Measurements from ENCODE around the gene ERC2.

Gene ERC2

DNA sequence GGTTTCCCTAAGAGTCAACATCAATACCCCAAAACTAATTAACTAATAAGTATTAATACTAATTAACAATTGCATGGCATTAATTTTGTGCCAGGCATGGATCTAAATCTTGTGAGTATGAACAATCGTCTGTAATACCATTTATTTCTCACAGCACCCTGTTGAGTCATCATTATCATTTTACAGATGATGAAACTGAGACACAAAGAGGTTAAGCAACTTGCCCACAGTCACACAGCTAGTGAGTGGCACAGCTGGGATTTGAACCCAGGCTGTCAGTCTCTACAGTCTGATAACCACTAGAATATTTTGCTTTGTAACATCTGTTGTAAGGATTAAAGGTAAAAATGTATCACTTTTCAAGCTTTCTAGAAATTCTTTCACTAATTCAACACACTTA lies 557.7 kb downstream of the ERC2 start:
- Histone ChIP-seq H3K36me3 (ENCODE audit: insufficient read depth, low read length) (no peaks in the 10 kb centered on the region), H3K4me1 (ENCODE audit: insufficient read depth, low read length, severe bottlenecking) (no peaks in the 10 kb centered on the region), H3F3A (ENCODE audit: insufficient read depth, low read length) (no peaks in the 10 kb centered on the region), H3K9ac (ENCODE audit: low read length) (no peak overlapping the region), H2AFZ (ENCODE audit: low read length) (no peak overlapping the region), H3K79me2 (ENCODE audit: insufficient read depth, low read length) (no peaks in the 10 kb centered on the region), H3K4me2 (ENCODE audit: low read length) (no peak overlapping the region), H3K27ac (ENCODE audit: low read depth, low read length, poor library complexity, severe bottlenecking) (no peak overlapping the region), H3K9me2 (ENCODE audit: low read depth, low read length) (no peaks in the 10 kb centered on the region), H3K9me3 (ENCODE audit: low read length) (no peaks in the 10 kb centered on the region), H4K20me1 (ENCODE audit: insufficient read depth, low read length) (no peaks in the 10 kb centered on the region), H3K4me3 (ENCODE audit: low read depth, low read length, poor library complexity, severe bottlenecking) (no peak overlapping the region), H3K27me3 (ENCODE audit: insufficient read depth, low read length) (no peaks in the 10 kb centered on the region)
- TF ChIP-seq, protein P1, sequence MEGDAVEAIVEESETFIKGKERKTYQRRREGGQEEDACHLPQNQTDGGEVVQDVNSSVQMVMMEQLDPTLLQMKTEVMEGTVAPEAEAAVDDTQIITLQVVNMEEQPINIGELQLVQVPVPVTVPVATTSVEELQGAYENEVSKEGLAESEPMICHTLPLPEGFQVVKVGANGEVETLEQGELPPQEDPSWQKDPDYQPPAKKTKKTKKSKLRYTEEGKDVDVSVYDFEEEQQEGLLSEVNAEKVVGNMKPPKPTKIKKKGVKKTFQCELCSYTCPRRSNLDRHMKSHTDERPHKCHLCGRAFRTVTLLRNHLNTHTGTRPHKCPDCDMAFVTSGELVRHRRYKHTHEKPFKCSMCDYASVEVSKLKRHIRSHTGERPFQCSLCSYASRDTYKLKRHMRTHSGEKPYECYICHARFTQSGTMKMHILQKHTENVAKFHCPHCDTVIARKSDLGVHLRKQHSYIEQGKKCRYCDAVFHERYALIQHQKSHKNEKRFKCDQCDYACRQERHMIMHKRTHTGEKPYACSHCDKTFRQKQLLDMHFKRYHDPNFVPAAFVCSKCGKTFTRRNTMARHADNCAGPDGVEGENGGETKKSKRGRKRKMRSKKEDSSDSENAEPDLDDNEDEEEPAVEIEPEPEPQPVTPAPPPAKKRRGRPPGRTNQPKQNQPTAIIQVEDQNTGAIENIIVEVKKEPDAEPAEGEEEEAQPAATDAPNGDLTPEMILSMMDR (IDR thresholded peaks at IDR 0.05; ENCODE audit: low read length): no peak
- no peak for TF ChIP-seq EZH2 (IDR thresholded peaks at IDR 0.05; ENCODE audit: borderline replicate concordance, low read length)

DNA sequence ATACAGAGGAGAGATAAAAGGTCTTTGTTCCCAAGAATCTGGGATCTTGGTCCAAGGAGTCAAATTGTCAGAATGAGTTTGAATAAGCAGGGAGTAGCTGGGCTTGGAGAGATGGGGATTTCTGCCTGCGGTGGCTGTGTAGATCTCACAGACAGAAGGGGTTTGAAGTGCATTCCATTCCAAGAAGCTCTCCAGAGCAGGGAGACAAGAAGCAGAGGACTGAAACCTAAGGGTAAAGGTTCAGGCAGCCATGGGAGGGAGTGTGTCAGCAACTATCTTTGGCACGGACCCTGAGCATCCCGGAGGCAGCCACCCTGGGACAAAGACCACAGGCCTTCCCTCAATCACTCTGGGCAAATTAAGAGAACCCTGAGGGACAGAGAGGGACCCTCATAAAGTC lies 558.9 kb downstream of the ERC2 start:
- H3F3A ChIP-seq (ENCODE audit: insufficient read depth, low read length): no peaks in the 10 kb centered on the region
- no peaks in the 10 kb centered on the region for H3K9me3 ChIP-seq (ENCODE audit: low read length)
- no peaks in the 10 kb centered on the region for H3K79me2 ChIP-seq (ENCODE audit: insufficient read depth, low read length)
- H3K4me1 ChIP-seq (ENCODE audit: insufficient read depth, low read length, severe bottlenecking): no peaks in the 10 kb centered on the region
- no peak overlapping the region for H3K9ac ChIP-seq (ENCODE audit: low read length)
- H3K9me2 ChIP-seq (ENCODE audit: low read depth, low read length): no peaks in the 10 kb centered on the region
- H3K4me2 ChIP-seq (ENCODE audit: low read length): no peak overlapping the region
- H2AFZ ChIP-seq (ENCODE audit: low read length): no peak overlapping the region
- H3K36me3 ChIP-seq (ENCODE audit: insufficient read depth, low read length): no peaks in the 10 kb centered on the region
- H4K20me1 ChIP-seq (ENCODE audit: insufficient read depth, low read length): no peaks in the 10 kb centered on the region
- H3K4me3 ChIP-seq (ENCODE audit: low read depth, low read length, poor library complexity, severe bottlenecking): no peak overlapping the region
- H3K27ac ChIP-seq (ENCODE audit: low read depth, low read length, poor library complexity, severe bottlenecking): no peak overlapping the region
- TF ChIP-seq, protein P1 (IDR thresholded peaks at IDR 0.05; ENCODE audit: low read length): no peak
- no peak for TF ChIP-seq EZH2 (IDR thresholded peaks at IDR 0.05; ENCODE audit: borderline replicate concordance, low read length)
- no peaks in the 10 kb centered on the region for H3K27me3 ChIP-seq (ENCODE audit: insufficient read depth, low read length)

DNA sequence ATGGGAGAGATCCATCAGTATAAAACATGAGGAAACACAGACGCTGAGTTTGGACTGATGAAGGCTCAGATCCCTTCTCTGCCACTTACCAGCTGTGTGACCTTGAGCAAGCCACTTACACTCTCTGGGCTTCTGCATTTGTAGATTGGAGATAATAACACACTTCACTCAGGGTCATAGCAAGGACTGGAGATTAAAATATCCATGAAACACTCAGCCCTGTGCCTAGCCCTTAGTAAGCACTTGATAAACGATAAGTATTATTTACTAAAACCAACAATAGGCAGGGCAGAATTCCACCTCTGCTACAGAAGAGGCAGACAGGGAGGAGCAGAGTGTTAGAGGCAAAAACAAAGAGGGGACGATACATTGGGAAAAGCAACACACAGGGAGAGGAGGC lies 560.7 kb downstream of the ERC2 start:
- Histone ChIP-seq H3K9ac (ENCODE audit: low read length) (no peak overlapping the region), H2AFZ (ENCODE audit: low read length) (no peak overlapping the region), H3K4me1 (ENCODE audit: insufficient read depth, low read length, severe bottlenecking) (no peaks in the 10 kb centered on the region), H3K9me2 (ENCODE audit: low read depth, low read length) (no peaks in the 10 kb centered on the region), H3K9me3 (ENCODE audit: low read length) (no peaks in the 10 kb centered on the region), H4K20me1 (ENCODE audit: insufficient read depth, low read length) (no peaks in the 10 kb centered on the region), H3K4me3 (ENCODE audit: low read depth, low read length, poor library complexity, severe bottlenecking) (no peak overlapping the region), H3K27me3 (ENCODE audit: insufficient read depth, low read length) (no peaks in the 10 kb centered on the region), H3K79me2 (ENCODE audit: insufficient read depth, low read length) (no peaks in the 10 kb centered on the region), H3F3A (ENCODE audit: insufficient read depth, low read length) (no peaks in the 10 kb centered on the region), H3K27ac (ENCODE audit: low read depth, low read length, poor library complexity, severe bottlenecking) (no peak overlapping the region), H3K4me2 (ENCODE audit: low read length) (no peak overlapping the region), H3K36me3 (ENCODE audit: insufficient read depth, low read length) (no peaks in the 10 kb centered on the region)
- TF ChIP-seq EZH2 (IDR thresholded peaks at IDR 0.05; ENCODE audit: borderline replicate concordance, low read length): no peak

DNA sequence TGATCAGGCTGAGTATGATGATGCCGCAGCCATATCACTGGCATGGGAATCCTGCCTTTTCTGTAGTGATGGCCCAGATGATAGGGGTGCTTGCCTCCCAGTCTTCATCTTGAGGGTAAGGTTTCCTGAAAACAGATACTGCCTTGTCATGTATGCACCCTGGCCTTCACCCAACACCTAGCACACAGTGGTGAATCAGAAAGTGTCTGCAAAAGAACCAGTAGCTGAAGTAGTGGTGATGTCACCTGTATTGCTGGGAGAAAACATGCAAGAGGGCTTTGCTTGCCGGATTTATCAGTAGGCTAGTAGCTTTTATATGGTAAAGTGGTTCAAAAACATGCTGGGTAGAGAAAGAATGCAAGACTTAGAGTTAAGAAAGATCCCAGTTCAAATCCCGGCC lies 561.4 kb downstream of the ERC2 start:
- H3K27ac ChIP-seq (ENCODE audit: low read depth, low read length, poor library complexity, severe bottlenecking): no peak overlapping the region
- no peak for TF ChIP-seq EZH2 (IDR thresholded peaks at IDR 0.05; ENCODE audit: borderline replicate concordance, low read length)
- TF ChIP-seq, protein P1 (IDR thresholded peaks at IDR 0.05; ENCODE audit: low read length): no peak

More for the DNA sequence above, 561.4 kb downstream of the ERC2 start:
- H3K79me2 ChIP-seq (ENCODE audit: insufficient read depth, low read length): no peaks in the 10 kb centered on the region
- no peak overlapping the region for H3K4me3 ChIP-seq (ENCODE audit: low read depth, low read length, poor library complexity, severe bottlenecking)
- H3K9ac ChIP-seq (ENCODE audit: low read length): no peak overlapping the region
- H3K36me3 ChIP-seq (ENCODE audit: insufficient read depth, low read length): no peaks in the 10 kb centered on the region
- H3K4me1 ChIP-seq (ENCODE audit: insufficient read depth, low read length, severe bottlenecking): no peaks in the 10 kb centered on the region
- H3K4me2 ChIP-seq (ENCODE audit: low read length): no peak overlapping the region
- no peaks in the 10 kb centered on the region for H3K27me3 ChIP-seq (ENCODE audit: insufficient read depth, low read length)
- H3F3A ChIP-seq (ENCODE audit: insufficient read depth, low read length): no peaks in the 10 kb centered on the region
- H3K9me3 ChIP-seq (ENCODE audit: low read length): no peaks in the 10 kb centered on the region
- H2AFZ ChIP-seq (ENCODE audit: low read length): no peak overlapping the region
- H4K20me1 ChIP-seq (ENCODE audit: insufficient read depth, low read length): no peaks in the 10 kb centered on the region
- H3K9me2 ChIP-seq (ENCODE audit: low read depth, low read length): no peaks in the 10 kb centered on the region
